HG02623 (cell line): ENCODE results near the gene ACSF3.
A peak's percentile ranks its signal among the peaks of the same experiment; 100 is the strongest.

Source experiments
- ATAC-seq: cut with Tn5 transposase; IDR thresholded peaks from one replicate; pipeline ENCODE4 v1.9.1; 2021; ENCODE audit warnings: moderate library complexity; ENCODE audit not compliant: unreplicated experiment

The ACSF3 gene

GRCh38 chr16:89171216-89172170 lies 77.8 kb downstream of the ACSF3 start, which contains the start of gene CDH15:
TSS of gene CDH15 (plus strand) at chr16:89171748. CDS start at chr16:89171832, 84 bp downstream.
- ATAC-seq, result peak; percentile 74

- no peak for ATAC-seq
These were observed 78.5 kb downstream of the ACSF3 start for GRCh38 chr16:89172171-89172527.

- ATAC-seq, result no peak
These were observed 79.0 kb downstream of the ACSF3 start for GRCh38 chr16:89172528-89173173.

- ATAC-seq, result no peak
These were observed 79.7 kb downstream of the ACSF3 start for GRCh38 chr16:89173174-89173921.

GRCh38 chr16:89174055-89174827 lies 80.6 kb downstream of the ACSF3 start:
- no peak for ATAC-seq

GRCh38 chr16:89174877-89175276 lies 81.2 kb downstream of the ACSF3 start:
- ATAC-seq, result no peak

GRCh38 chr16:89175280-89176146 lies 81.9 kb downstream of the ACSF3 start:
- ATAC-seq, result no peak

- ATAC-seq, result no peak
These were observed 82.6 kb downstream of the ACSF3 start for GRCh38 chr16:89176147-89176690.

GRCh38 chr16:89176717-89177116 lies 83.1 kb downstream of the ACSF3 start:
- ATAC-seq, result no peak

- no peak for ATAC-seq
These were observed 83.8 kb downstream of the ACSF3 start for GRCh38 chr16:89177501-89177900.

GRCh38 chr16:89178453-89179147 lies 84.9 kb downstream of the ACSF3 start:
- ATAC-seq, result no peak

- ATAC-seq, result no peak
These were observed 85.5 kb downstream of the ACSF3 start for GRCh38 chr16:89179148-89179484.

GRCh38 chr16:89179656-89180315 lies 86.1 kb downstream of the ACSF3 start:
- no peak for ATAC-seq

- ATAC-seq, result no peak
These were observed 89.8 kb downstream of the ACSF3 start for GRCh38 chr16:89183463-89183862.

- no peak for ATAC-seq
These were observed 90.5 kb downstream of the ACSF3 start for GRCh38 chr16:89183975-89184676.

- no peak for ATAC-seq
These were observed 91.0 kb downstream of the ACSF3 start for GRCh38 chr16:89184677-89184932.

- no peak for ATAC-seq
These were observed 91.5 kb downstream of the ACSF3 start for GRCh38 chr16:89184933-89185794.
